IMR-90 (cell line): Measurements from ENCODE around the gene MAPKAP1. TPM values are rescaled to one million over a fixed set of nuclear protein-coding genes. Genes with fewer than 3 reads are reported as not detected.

Experiments used
- ATAC-seq: fragments of 200-7000 bp; cut with Tn5 transposase; 2 replicates; pipeline ENCODE4 v1.9.1; 2020; ENCODE audit warnings: low read depth, mild to moderate bottlenecking, moderate library complexity
- BruUV-seq: library from RNA; stranded (reverse); fragments of 400-500 nt; replicated peaks from 2 replicates; lab custom pipeline; 2021; lab: Mats Ljungman, UMichigan
- CTCF ChIA-PET: fragments of 300-600 bp; formaldehyde crosslinking; extraction: SDS; loops from one replicate; lab custom pipeline; 2021; ENCODE audit warnings: antibody characterized with exemption; lab: Yijun Ruan, JAX
- POLR2A ChIA-PET: fragments of 300-600 bp; sonication (Branson Sonifier 250); formaldehyde crosslinking; loops from one replicate; lab custom pipeline; 2022; ENCODE audit warnings: antibody characterized with exemption; ENCODE audit not compliant: unreplicated experiment; lab: Charles Lee
- DNase-seq: peaks from one replicate; pipeline ENCODE4 v3.0.0; 2013
- H2AFZ ChIP-seq: replicated peaks from 2 replicates; pipeline ENCODE3; 2013; ENCODE audit warnings: low read length, mild to moderate bottlenecking; ENCODE audit not compliant: poor library complexity
- H2AK5ac ChIP-seq: 2 replicates; pipeline ENCODE4 v1.6.1; 2013; ENCODE audit warnings: low read depth, low read length, inconsistent platforms
- H2AK9ac ChIP-seq: replicated peaks from 2 replicates; pipeline ENCODE3; 2013; ENCODE audit warnings: mild to moderate bottlenecking, low read depth, low read length, moderate library complexity; ENCODE audit not compliant: poor library complexity
- H2BK120ac ChIP-seq: 2 replicates; pipeline ENCODE4 v1.6.1; 2013; ENCODE audit warnings: low read depth, low read length, inconsistent platforms
- H2BK15ac ChIP-seq: 3 replicates; pipeline ENCODE4 v1.6.1; 2013; ENCODE audit warnings: low read depth, low read length, inconsistent platforms
- H2BK20ac ChIP-seq: 2 replicates; pipeline ENCODE4 v1.6.1; 2013; ENCODE audit warnings: low read depth, mild to moderate bottlenecking, inconsistent platforms, low read length, moderate library complexity
- H2BK5ac ChIP-seq: 2 replicates; pipeline ENCODE4 v1.6.1; 2013; ENCODE audit warnings: mild to moderate bottlenecking, low read depth, low read length, inconsistent platforms; ENCODE audit not compliant: poor library complexity, severe bottlenecking
- H3K14ac ChIP-seq: replicated peaks from 2 replicates; pipeline ENCODE4 v1.6.1; 2013; ENCODE audit warnings: low read depth, low read length, inconsistent platforms
- H3K18ac ChIP-seq: 2 replicates; pipeline ENCODE4 v1.6.1; 2013; ENCODE audit warnings: low read depth, low read length, control low read depth
- H3K23ac ChIP-seq: 2 replicates; pipeline ENCODE4 v1.6.1; 2013; ENCODE audit warnings: low read depth, low read length, inconsistent platforms
- H3K27ac ChIP-seq: 2 replicates; pipeline ENCODE4 v1.5.1; 2013; ENCODE audit warnings: mild to moderate bottlenecking, control low read depth, low read length; ENCODE audit not compliant: insufficient read depth
- H3K27me3 ChIP-seq: 2 replicates; pipeline ENCODE4 v1.6.1; 2013; ENCODE audit warnings: low read length; ENCODE audit not compliant: control insufficient read depth, insufficient read depth
- H3K36me3 ChIP-seq: 2 replicates; pipeline ENCODE4 v1.6.1; 2013; ENCODE audit warnings: low read length, mixed read lengths; ENCODE audit not compliant: control insufficient read depth, insufficient read depth
- H3K4ac ChIP-seq: 2 replicates; pipeline ENCODE4 v1.6.1; 2013; ENCODE audit warnings: low read depth, low read length, inconsistent platforms
- H3K4me1 ChIP-seq: 2 replicates; pipeline ENCODE4 v1.6.1; 2013; ENCODE audit warnings: low read length, mixed read lengths; ENCODE audit not compliant: control insufficient read depth, insufficient read depth
- H3K4me2 ChIP-seq: 2 replicates; pipeline ENCODE4 v1.6.1; 2013; ENCODE audit warnings: low read depth, mild to moderate bottlenecking, control low read depth, low read length, moderate library complexity
- H3K4me3 ChIP-seq: 2 replicates; pipeline ENCODE4 v1.5.1; 2013; ENCODE audit warnings: low read depth, mild to moderate bottlenecking, control low read depth, low read length, moderate library complexity; ENCODE audit not compliant: insufficient read depth
- H3K56ac ChIP-seq: 2 replicates; pipeline ENCODE4 v1.6.1; 2013; ENCODE audit warnings: low read length, inconsistent platforms; ENCODE audit not compliant: insufficient read depth; ENCODE audit errors: extremely low read depth
- H3K79me1 ChIP-seq, 2 experiments: 2 replicates each; pipeline ENCODE4 v1.6.1; 2013; ENCODE audit warnings: low read length in 2 of 2, inconsistent platforms in 1 of 2, low read depth in 1 of 2
- H3K9ac ChIP-seq: 2 replicates; pipeline ENCODE4 v1.6.1; 2013; ENCODE audit warnings: low read depth, low read length, control low read depth
- H3K9me1 ChIP-seq: 2 replicates; pipeline ENCODE4 v1.6.1; 2013; ENCODE audit warnings: low read length, inconsistent platforms; ENCODE audit not compliant: insufficient read depth
- H3K9me3 ChIP-seq: 2 replicates; pipeline ENCODE4 v1.6.1; 2013; ENCODE audit warnings: low read length; ENCODE audit not compliant: control insufficient read depth, insufficient read depth
- H4K20me1 ChIP-seq: 2 replicates; pipeline ENCODE4 v1.6.1; 2013; ENCODE audit warnings: low read length, inconsistent platforms; ENCODE audit not compliant: insufficient read depth
- H4K5ac ChIP-seq: 2 replicates; pipeline ENCODE4 v1.6.1; 2013; ENCODE audit warnings: mild to moderate bottlenecking, low read depth, low read length, control low read depth
- H4K8ac ChIP-seq, 2 experiments: 2 replicates each; pipeline ENCODE4 v1.6.1; 2013; ENCODE audit warnings: low read depth in 2 of 2, low read length in 2 of 2, control low read depth in 1 of 2, inconsistent platforms in 1 of 2
- H4K91ac ChIP-seq: 2 replicates; pipeline ENCODE4 v1.6.1; 2013; ENCODE audit warnings: low read depth, low read length, inconsistent platforms; ENCODE audit not compliant: insufficient read depth
- BHLHE40 ChIP-seq: fragments of 150-350 bp; IDR thresholded peaks from 2 replicates; pipeline ENCODE4 v1.6.1; 2016; ENCODE audit warnings: mild to moderate bottlenecking, low read depth, low read length
- CEBPB ChIP-seq: IDR thresholded peaks from 2 replicates; pipeline ENCODE4 v1.6.1; 2012; ENCODE audit warnings: low read depth, low read length, improper control_type of control experiment
- CHD1 ChIP-seq: IDR thresholded peaks from 2 replicates; pipeline ENCODE4 v1.6.1; 2012; ENCODE audit warnings: low read depth, low read length, improper control_type of control experiment
- ELK1 ChIP-seq: fragments of 150-350 bp; IDR thresholded peaks from 2 replicates; pipeline ENCODE4 v1.6.1; 2016; ENCODE audit warnings: low read depth, mild to moderate bottlenecking, low read length, moderate library complexity, borderline replicate concordance
- FOS ChIP-seq: fragments of 150-350 bp; IDR thresholded peaks from 2 replicates; pipeline ENCODE4 v1.6.1; 2016; ENCODE audit warnings: low read depth, low read length
- SMC3 ChIP-seq: fragments of 150-350 bp; IDR thresholded peaks from 2 replicates; pipeline ENCODE4 v1.6.1; 2016; ENCODE audit warnings: low read depth, mild to moderate bottlenecking, antibody characterized with exemption, low read length, moderate library complexity
- WGBS, 2 experiments: methylation state at CpG; one replicate each; pipeline versions ENCODE4 v1.1.5 to v1.1.7; 2013; ENCODE audit warnings: missing lambda C conversion rate in 2 of 2; ENCODE audit not compliant: insufficient read length in 1 of 2; ENCODE audit errors: extremely low coverage in 2 of 2; 5-methylcytosine and 5-hydroxymethylcytosine counted together
- dilution Hi-C: fragments of 300-500 bp; cut with HindIII; formaldehyde crosslinking; loops from one replicate; pipeline ENCODE4 v1.14.3; 2018; ENCODE audit warnings: low sequenced_read_pairs; ENCODE audit not compliant: unreplicated experiment
- in situ Hi-C: fragments of 300-500 bp; cut with MboI; formaldehyde crosslinking; loops from 3 replicates; pipeline ENCODE4 v1.14.3; 2019; ENCODE audit warnings: low sequenced_read_pairs, inconsistent platforms, mixed read lengths
- intact Hi-C: fragments of 100-400 bp; cut with micrococcal nuclease; formaldehyde crosslinking; loops from 2 replicates; pipeline ENCODE4 v1.10.0; 2022
- polyA plus RNA-seq, 3 experiments: library from polyadenylated mRNA; depleted of rRNA; stranded (reverse); fragments of >200 nt; gene quantifications; 2 replicates each; pipeline ENCODE4 v1.2.3, GENCODE V29; 2012; ENCODE audit warnings: low replicate concordance in 1 of 3
- total RNA-seq: library from RNA; depleted of rRNA; stranded (reverse); fragments of >200 nt; gene quantifications from 2 replicates; pipeline ENCODE4 v1.2.3, GENCODE V29; 2012

The MAPKAP1 gene
- total and polyA plus RNA-seq, 2 of the 4 experiments (the other 2 are of a cell fraction) = 87.2 to 158 TPM

GRCh38 chr9:125412166-125412565 is 294.8 kb downstream of the MAPKAP1 start:
- Histone ChIP-seq H3K9me1 (peaks cover 10% of the 10 kb centered on the region), H2BK120ac (no peak overlapping the region), H4K8ac (no peak overlapping the region), H2AFZ (no peak overlapping the region), H3K14ac (no peak overlapping the region), H2BK20ac (no peak overlapping the region), H3K23ac (no peak overlapping the region), H3K56ac (no peak overlapping the region), H3K79me1 (peaks cover 0 to 6% of the 10 kb centered on the region in 2 experiments; a peak in 1 of 4 replicates), H4K5ac (no peak overlapping the region), H3K4me2 (no peak overlapping the region), H4K91ac (no peak overlapping the region), H3K4me1 (peaks cover 3% of the 10 kb centered on the region; the same call in 1 of the 2 replicates), H3K4me3 (no peak overlapping the region), H3K9ac (no peak overlapping the region), H3K18ac (no peak overlapping the region), H2BK5ac (no peak overlapping the region), H4K20me1 (no peaks in the 10 kb centered on the region), H3K9me3 (peaks cover 2% of the 10 kb centered on the region; the same call in 1 of the 2 replicates), H3K4ac (no peak overlapping the region), H2AK9ac (no peak overlapping the region), H2AK5ac (no peak overlapping the region), H2BK15ac (no peak overlapping the region), H3K27ac (no peak overlapping the region), H3K27me3 (no peaks in the 10 kb centered on the region), H3K36me3 (no peaks in the 10 kb centered on the region)
- dilution Hi-C loops = no loop called here
- in situ Hi-C loops = loop anchor here (25.0 kb wide), 1 partner anchor 1075 kb away; no protein-coding TSS in a partner anchor
- BruUV-seq = no TSS peak
- TF ChIP-seq CHD1 (no peak), ELK1 (no peak), FOS (no peak), BHLHE40 (no peak), CEBPB (no peak), SMC3 (no peak)
- CTCF ChIA-PET = no interaction called here
- intact Hi-C loops = no loop called here
- DNase-seq = no peak
- WGBS, 2 experiments = 100% methylated on average over 3 of the region's 10 CpGs; no CpG with 5 or more reads in 1 of the 2 experiments
- no peak for ATAC-seq
- POLR2A ChIA-PET = no interaction called here
